H1 (cell line): ENCODE measurements around the gene KPNA3. TPM values are rescaled to one million over a fixed set of nuclear protein-coding genes. Genes with fewer than 3 reads are reported as not detected.

Experiments used
- CHD2 ChIP-seq: IDR thresholded peaks from 2 replicates; pipeline ENCODE4 v1.6.1; 2012; ENCODE audit warnings: low read length, improper control_type of control experiment
- SP2 ChIP-seq: IDR thresholded peaks from 2 replicates; pipeline ENCODE4 v1.6.1; 2012; ENCODE audit warnings: mild to moderate bottlenecking, low read length, inconsistent platforms
- ZNF274 ChIP-seq: IDR thresholded peaks from 2 replicates; pipeline ENCODE4 v1.7.0; 2012; ENCODE audit warnings: low read length, borderline replicate concordance; ENCODE audit errors: extremely low read depth
- polyA plus RNA-seq, 7 experiments: library from polyadenylated mRNA; depleted of rRNA in 3 of 7; stranded (reverse) in 5 of 7; unstranded in 2 of 7; fragments of >200 nt in 5 of 7; fragments of 200-250 nt in 2 of 7; gene quantifications; 1 replicate in 5 of 7; 2 replicates in 1 of 7; 4 replicates in 1 of 7; pipeline versions ENCODE4 v1.2.1 to v1.2.3, GENCODE V29; 2011 to 2013; ENCODE audit warnings: missing spikeins in 2 of 7, mixed read lengths in 2 of 7
- total RNA-seq: library from RNA; stranded (reverse); fragmentation: NEBNext Ultra II Directional; extraction: Animal tissue kit (Norgen Biotek cat#: 25700); gene quantifications from 2 replicates; pipeline ENCODE4 v1.2.1, GENCODE V29; 2021

KPNA3 gene
- total and polyA plus RNA-seq, 2 of the 8 experiments (the other 6 are each of a cell fraction or from before 2014, with no cell fraction given), result 21.4 to 63.2 TPM

DNA sequence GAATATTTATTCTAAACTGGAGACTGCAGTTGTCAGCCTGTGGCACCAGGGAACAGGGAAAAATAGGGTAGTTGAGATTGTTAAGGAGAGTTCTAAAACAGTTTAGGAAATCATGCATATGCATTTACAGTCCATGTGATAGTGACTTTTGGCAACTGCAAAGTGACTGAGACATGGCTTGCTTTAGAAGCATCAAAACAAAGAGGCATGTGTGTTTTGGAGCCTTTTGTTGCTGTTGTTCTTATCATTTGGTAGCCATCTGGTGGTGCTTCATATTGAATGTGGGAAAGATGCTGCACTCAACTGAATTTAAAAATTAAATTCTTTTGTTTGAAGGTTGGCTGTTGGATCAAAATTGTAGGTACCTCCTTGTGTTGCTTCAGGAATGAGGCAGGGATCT lies 91.0 kb downstream of the KPNA3 start (continued):
- TF ChIP-seq ZNF274 (no peak), CHD2 (no peak), SP2 (no peak)
